ENCODE results near the gene STARD13. TPM values are rescaled to one million over a fixed set of nuclear protein-coding genes. Genes with fewer than 3 reads are reported as not detected.

STARD13 gene
- polyA plus RNA-seq, 1 donor (not counting 4 experiments of a cell fraction or from before 2014, with no cell fraction given) = 11.9 TPM

DNA sequence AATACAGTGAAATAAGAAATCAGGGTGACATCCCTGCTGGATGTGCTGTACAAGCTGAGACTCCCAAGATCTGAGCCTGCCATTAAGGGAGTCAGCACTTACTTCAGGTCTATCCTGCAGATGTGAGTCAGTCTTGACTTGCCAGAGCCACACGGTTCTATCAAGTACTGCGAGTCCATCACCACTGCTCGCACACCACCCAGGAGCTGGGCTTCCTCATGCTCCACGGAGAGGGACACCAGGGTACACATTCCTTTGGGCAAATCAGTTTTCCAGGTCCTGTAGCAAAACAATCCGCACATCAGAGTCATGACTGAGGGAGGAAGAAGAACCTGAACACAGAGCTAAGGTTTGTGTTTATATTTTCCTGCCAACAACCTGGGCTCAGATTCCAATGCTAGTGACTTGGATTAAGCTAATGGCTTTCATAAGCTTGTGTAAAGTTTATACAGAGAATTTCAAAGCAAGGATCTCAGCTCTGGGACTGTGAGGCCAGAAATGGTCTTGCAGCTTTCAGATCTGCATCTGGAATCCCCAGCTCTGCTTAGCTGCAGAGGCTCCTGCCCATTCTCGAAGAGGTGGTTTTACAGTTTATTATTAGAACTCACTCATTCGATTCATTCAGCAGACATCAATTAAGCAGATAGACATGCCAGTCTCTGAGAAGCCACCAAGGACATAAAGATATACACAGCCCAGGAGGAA is 178.7 kb downstream of the STARD13 start:
- H3K9me1 ChIP-seq (ENCODE audit: control insufficient read depth, extremely low read depth, insufficient read depth, low read length) = no peaks in the 10 kb centered on the region
- no peaks in the 10 kb centered on the region for H3K9me3 ChIP-seq (ENCODE audit: control insufficient read depth, low read depth, low read length)
- no peak overlapping the region for H2AFZ ChIP-seq (ENCODE audit: control insufficient read depth, low read length)
- no peaks in the 10 kb centered on the region for H3K79me2 ChIP-seq (ENCODE audit: control insufficient read depth, insufficient read depth, low read length)
- H4K20me1 ChIP-seq (ENCODE audit: control insufficient read depth, extremely low read depth, insufficient read depth, low read length) = no peaks in the 10 kb centered on the region
- H3K27ac ChIP-seq (ENCODE audit: control insufficient read depth, insufficient read depth, low read length) = no peak overlapping the region
- no peak overlapping the region for H3K9ac ChIP-seq (ENCODE audit: control insufficient read depth, extremely low read depth, insufficient read depth, low read length)
- dilution Hi-C loops (cut with MboI; ENCODE audit: extremely low pct_ligation_motif_present, low sequenced_read_pairs) = no loop called here
- no peaks in the 10 kb centered on the region for H3K4me1 ChIP-seq (ENCODE audit: control insufficient read depth, extremely low read depth, insufficient read depth, low read length)
- no peaks in the 10 kb centered on the region for H3K27me3 ChIP-seq (ENCODE audit: control insufficient read depth, extremely low read depth, insufficient read depth, low read length)
- H3K36me3 ChIP-seq (ENCODE audit: control insufficient read depth in 2 of 2, extremely low read depth in 1 of 2, insufficient read depth in 2 of 2, low read length in 2 of 2) = peaks cover 25 to 31% of the 10 kb centered on the region in 2 experiments
- FAIRE-seq = no peak
- no peak for DNase-seq (ENCODE audit: low read depth, low spot score)
- no peak overlapping the region for H3K4me3 ChIP-seq (ENCODE audit: control insufficient read depth in 2 of 3, extremely low read depth in 1 of 3, insufficient read depth in 2 of 3, low read depth in 1 of 3, low read length in 3 of 3)
- TF ChIP-seq, protein P1, sequence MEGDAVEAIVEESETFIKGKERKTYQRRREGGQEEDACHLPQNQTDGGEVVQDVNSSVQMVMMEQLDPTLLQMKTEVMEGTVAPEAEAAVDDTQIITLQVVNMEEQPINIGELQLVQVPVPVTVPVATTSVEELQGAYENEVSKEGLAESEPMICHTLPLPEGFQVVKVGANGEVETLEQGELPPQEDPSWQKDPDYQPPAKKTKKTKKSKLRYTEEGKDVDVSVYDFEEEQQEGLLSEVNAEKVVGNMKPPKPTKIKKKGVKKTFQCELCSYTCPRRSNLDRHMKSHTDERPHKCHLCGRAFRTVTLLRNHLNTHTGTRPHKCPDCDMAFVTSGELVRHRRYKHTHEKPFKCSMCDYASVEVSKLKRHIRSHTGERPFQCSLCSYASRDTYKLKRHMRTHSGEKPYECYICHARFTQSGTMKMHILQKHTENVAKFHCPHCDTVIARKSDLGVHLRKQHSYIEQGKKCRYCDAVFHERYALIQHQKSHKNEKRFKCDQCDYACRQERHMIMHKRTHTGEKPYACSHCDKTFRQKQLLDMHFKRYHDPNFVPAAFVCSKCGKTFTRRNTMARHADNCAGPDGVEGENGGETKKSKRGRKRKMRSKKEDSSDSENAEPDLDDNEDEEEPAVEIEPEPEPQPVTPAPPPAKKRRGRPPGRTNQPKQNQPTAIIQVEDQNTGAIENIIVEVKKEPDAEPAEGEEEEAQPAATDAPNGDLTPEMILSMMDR (optimal IDR thresholded peaks at IDR 0.05 in 1 of 3, IDR thresholded peaks at IDR 0.05 in 1 of 3, conservative IDR thresholded peaks at IDR 0.05 in 1 of 3; ENCODE audit: extremely low read depth in 1 of 3, insufficient read depth in 2 of 3, low read length in 3 of 3) = no peak
- TF ChIP-seq EZH2 (IDR thresholded peaks at IDR 0.05; ENCODE audit: low read length) = no peak
- H3K4me2 ChIP-seq (ENCODE audit: control insufficient read depth, extremely low read depth, insufficient read depth, low read depth, low read length) = no peak overlapping the region

DNA sequence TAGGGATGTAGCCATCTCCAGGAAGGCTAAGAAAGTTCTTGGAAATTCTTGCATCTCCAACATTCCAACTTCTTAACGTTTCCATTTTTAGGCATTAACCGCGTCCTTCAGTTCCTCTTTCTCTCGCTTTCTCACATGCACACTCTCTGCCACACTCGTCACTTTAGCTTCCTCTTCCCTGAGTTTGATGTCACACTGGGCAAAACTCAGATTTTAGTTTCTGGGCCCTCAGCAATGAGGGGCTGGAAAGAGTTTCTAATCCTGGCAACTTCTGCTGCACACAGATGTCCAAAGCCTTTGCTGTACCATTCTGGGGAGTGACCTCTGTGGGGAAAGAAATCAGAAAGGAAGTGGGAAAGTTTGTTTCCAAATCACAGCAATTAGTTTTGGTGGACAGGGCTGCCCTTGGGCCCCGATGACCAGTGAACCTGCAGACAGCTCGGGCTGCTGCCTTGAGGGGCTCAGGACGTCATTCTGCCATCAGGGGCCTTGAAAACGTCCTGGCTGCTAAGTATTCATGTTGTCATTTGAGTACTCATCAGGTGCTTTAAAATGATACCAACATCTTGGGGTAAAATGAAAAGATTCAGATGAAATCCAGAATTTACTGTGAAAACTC is 180.1 kb downstream of the STARD13 start:
- H3K4me1 ChIP-seq (ENCODE audit: control insufficient read depth, extremely low read depth, insufficient read depth, low read length) = no peaks in the 10 kb centered on the region
- H3K4me2 ChIP-seq (ENCODE audit: control insufficient read depth, extremely low read depth, insufficient read depth, low read depth, low read length) = no peak overlapping the region
- no peaks in the 10 kb centered on the region for H3K9me1 ChIP-seq (ENCODE audit: control insufficient read depth, extremely low read depth, insufficient read depth, low read length)
- DNase-seq (ENCODE audit: low read depth, low spot score) = no peak
- no peaks in the 10 kb centered on the region for H3K79me2 ChIP-seq (ENCODE audit: control insufficient read depth, insufficient read depth, low read length)
- dilution Hi-C loops (cut with MboI; ENCODE audit: extremely low pct_ligation_motif_present, low sequenced_read_pairs) = no loop called here
- H3K36me3 ChIP-seq (ENCODE audit: control insufficient read depth in 2 of 2, extremely low read depth in 1 of 2, insufficient read depth in 2 of 2, low read length in 2 of 2) = peaks cover 23 to 27% of the 10 kb centered on the region in 2 experiments
- no peak overlapping the region for H2AFZ ChIP-seq (ENCODE audit: control insufficient read depth, low read length)
- no peaks in the 10 kb centered on the region for H3K27me3 ChIP-seq (ENCODE audit: control insufficient read depth, extremely low read depth, insufficient read depth, low read length)
- H3K27ac ChIP-seq (ENCODE audit: control insufficient read depth, insufficient read depth, low read length) = no peak overlapping the region
- H3K9ac ChIP-seq (ENCODE audit: control insufficient read depth, extremely low read depth, insufficient read depth, low read length) = no peak overlapping the region
- H3K4me3 ChIP-seq (ENCODE audit: control insufficient read depth in 2 of 3, extremely low read depth in 1 of 3, insufficient read depth in 2 of 3, low read depth in 1 of 3, low read length in 3 of 3) = no peak overlapping the region
- no peak for TF ChIP-seq EZH2 (IDR thresholded peaks at IDR 0.05; ENCODE audit: low read length)
- TF ChIP-seq, protein P1 (optimal IDR thresholded peaks at IDR 0.05 in 1 of 3, IDR thresholded peaks at IDR 0.05 in 1 of 3, conservative IDR thresholded peaks at IDR 0.05 in 1 of 3; ENCODE audit: extremely low read depth in 1 of 3, insufficient read depth in 2 of 3, low read length in 3 of 3) = no peak
- no peaks in the 10 kb centered on the region for H3K9me3 ChIP-seq (ENCODE audit: control insufficient read depth, low read depth, low read length)
- FAIRE-seq = no peak
- H4K20me1 ChIP-seq (ENCODE audit: control insufficient read depth, extremely low read depth, insufficient read depth, low read length) = no peaks in the 10 kb centered on the region
